Measurements from ENCODE around the gene OR5K3.

The OR5K3 gene

DNA sequence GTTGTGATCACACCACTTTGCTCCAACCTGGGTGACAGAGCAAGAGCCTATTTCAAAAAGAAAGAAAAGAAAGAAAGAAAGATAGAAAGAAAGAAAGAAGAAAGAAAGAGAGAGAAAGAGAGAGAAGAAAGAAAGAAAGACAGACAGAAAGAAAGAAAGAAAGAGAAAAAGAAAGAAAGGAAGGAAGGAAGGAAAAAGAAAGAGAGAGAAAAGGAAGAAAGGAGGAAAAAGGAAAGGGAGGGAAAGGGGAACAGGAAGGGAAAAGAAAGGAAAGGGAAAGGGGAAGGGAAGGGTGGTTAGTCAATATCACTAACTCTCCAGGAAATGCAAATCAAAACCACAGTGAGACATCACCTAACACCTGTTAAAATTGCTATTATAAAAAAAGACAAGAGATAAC lies 18.6 kb upstream of the OR5K3 start:
- TF ChIP-seq CEBPB (IDR thresholded peaks at IDR 0.05) = no peak
- no peak for TF ChIP-seq EGR1 (IDR thresholded peaks at IDR 0.05)
- no peak for TF ChIP-seq YY1 (IDR thresholded peaks at IDR 0.05; ENCODE audit: low read depth)

DNA sequence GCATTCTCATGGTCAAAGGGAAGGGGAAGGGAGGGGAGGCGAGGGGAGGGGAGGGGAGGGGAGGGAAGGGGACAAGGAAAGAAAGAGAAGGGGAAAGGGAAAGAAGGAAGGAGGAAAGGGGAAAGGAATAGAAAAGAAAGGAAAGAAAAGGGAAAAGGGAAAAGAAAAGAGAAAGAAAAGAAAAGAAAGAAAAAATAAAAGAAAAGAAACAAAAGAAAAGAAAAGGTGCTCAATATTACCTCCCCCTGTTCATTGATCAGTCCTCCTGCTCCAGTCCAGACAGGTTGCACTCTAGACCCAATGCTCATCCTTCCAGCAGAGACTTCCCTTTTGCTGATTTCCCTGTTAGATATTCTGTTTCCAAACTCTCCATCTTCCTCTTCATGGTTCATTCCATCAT lies 18.0 kb upstream of the OR5K3 start:
- TF ChIP-seq EGR1 (IDR thresholded peaks at IDR 0.05) (no peak), ZBTB7A (IDR thresholded peaks at IDR 0.05; ENCODE audit: low read depth) (no peak), CEBPB (IDR thresholded peaks at IDR 0.05) (no peak), CREB1 (IDR thresholded peaks at IDR 0.05; ENCODE audit: low read depth) (no peak), TCF12 (IDR thresholded peaks at IDR 0.05; ENCODE audit: low read depth) (no peak), EP300 (IDR thresholded peaks at IDR 0.05; ENCODE audit: borderline replicate concordance) (no peak), RAD21 (IDR thresholded peaks at IDR 0.05; ENCODE audit: low read depth) (no peak), TEAD4 (IDR thresholded peaks at IDR 0.05) (no peak), YY1 (IDR thresholded peaks at IDR 0.05; ENCODE audit: low read depth) (no peak), NFIC (IDR thresholded peaks at IDR 0.05) (no peak), TAF1 (IDR thresholded peaks at IDR 0.05; ENCODE audit: low read depth) (no peak)
- TF ChIP-seq, protein P1, sequence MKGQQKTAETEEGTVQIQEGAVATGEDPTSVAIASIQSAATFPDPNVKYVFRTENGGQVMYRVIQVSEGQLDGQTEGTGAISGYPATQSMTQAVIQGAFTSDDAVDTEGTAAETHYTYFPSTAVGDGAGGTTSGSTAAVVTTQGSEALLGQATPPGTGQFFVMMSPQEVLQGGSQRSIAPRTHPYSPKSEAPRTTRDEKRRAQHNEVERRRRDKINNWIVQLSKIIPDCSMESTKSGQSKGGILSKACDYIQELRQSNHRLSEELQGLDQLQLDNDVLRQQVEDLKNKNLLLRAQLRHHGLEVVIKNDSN (IDR thresholded peaks at IDR 0.05) = no peak
- TF ChIP-seq, protein P2, sequence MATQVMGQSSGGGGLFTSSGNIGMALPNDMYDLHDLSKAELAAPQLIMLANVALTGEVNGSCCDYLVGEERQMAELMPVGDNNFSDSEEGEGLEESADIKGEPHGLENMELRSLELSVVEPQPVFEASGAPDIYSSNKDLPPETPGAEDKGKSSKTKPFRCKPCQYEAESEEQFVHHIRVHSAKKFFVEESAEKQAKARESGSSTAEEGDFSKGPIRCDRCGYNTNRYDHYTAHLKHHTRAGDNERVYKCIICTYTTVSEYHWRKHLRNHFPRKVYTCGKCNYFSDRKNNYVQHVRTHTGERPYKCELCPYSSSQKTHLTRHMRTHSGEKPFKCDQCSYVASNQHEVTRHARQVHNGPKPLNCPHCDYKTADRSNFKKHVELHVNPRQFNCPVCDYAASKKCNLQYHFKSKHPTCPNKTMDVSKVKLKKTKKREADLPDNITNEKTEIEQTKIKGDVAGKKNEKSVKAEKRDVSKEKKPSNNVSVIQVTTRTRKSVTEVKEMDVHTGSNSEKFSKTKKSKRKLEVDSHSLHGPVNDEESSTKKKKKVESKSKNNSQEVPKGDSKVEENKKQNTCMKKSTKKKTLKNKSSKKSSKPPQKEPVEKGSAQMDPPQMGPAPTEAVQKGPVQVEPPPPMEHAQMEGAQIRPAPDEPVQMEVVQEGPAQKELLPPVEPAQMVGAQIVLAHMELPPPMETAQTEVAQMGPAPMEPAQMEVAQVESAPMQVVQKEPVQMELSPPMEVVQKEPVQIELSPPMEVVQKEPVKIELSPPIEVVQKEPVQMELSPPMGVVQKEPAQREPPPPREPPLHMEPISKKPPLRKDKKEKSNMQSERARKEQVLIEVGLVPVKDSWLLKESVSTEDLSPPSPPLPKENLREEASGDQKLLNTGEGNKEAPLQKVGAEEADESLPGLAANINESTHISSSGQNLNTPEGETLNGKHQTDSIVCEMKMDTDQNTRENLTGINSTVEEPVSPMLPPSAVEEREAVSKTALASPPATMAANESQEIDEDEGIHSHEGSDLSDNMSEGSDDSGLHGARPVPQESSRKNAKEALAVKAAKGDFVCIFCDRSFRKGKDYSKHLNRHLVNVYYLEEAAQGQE (IDR thresholded peaks at IDR 0.05; ENCODE audit: low read depth) = no peak
- TF ChIP-seq, protein P3, sequence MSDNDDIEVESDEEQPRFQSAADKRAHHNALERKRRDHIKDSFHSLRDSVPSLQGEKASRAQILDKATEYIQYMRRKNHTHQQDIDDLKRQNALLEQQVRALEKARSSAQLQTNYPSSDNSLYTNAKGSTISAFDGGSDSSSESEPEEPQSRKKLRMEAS (IDR thresholded peaks at IDR 0.05) = no peak

DNA sequence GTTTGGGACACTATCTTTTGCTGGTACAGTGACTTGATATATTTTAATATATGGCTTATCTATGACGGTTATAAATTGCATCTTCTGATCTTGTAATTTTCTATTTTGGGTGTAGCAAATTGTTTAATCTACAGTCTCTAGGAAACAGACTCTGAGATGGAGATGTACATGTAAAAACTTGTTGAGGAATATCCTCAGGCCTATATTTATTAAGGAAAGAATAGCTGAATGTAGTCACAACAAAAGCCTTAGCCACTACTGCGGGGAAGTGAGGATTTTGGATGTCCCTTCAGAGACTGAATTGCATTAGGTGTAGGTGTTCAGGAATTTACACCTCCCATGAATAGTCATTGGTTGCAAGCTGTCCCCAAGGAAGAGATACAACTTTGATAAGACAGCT lies 13.8 kb upstream of the OR5K3 start:
- TF ChIP-seq EGR1 (IDR thresholded peaks at IDR 0.05) = no peak
- no peak for TF ChIP-seq TCF12 (IDR thresholded peaks at IDR 0.05; ENCODE audit: low read depth)
- TF ChIP-seq, protein P3 (IDR thresholded peaks at IDR 0.05) = no peak
- TF ChIP-seq, protein P1 (IDR thresholded peaks at IDR 0.05) = no peak
- TF ChIP-seq, protein P2 (IDR thresholded peaks at IDR 0.05; ENCODE audit: low read depth) = no peak
- no peak for TF ChIP-seq NFIC (IDR thresholded peaks at IDR 0.05)
- TF ChIP-seq ZBTB7A (IDR thresholded peaks at IDR 0.05; ENCODE audit: low read depth) = no peak
- TF ChIP-seq RAD21 (IDR thresholded peaks at IDR 0.05; ENCODE audit: low read depth) = no peak
- no peak for TF ChIP-seq TAF1 (IDR thresholded peaks at IDR 0.05; ENCODE audit: low read depth)
- no peak for TF ChIP-seq CEBPB (IDR thresholded peaks at IDR 0.05)
- TF ChIP-seq FOXM1 (IDR thresholded peaks at IDR 0.05; ENCODE audit: borderline replicate concordance, low read depth) = no peak
- no peak for TF ChIP-seq TEAD4 (IDR thresholded peaks at IDR 0.05)
- no peak for TF ChIP-seq EP300 (IDR thresholded peaks at IDR 0.05; ENCODE audit: borderline replicate concordance)
- no peak for TF ChIP-seq CREB1 (IDR thresholded peaks at IDR 0.05; ENCODE audit: low read depth)
- no peak for TF ChIP-seq YY1 (IDR thresholded peaks at IDR 0.05; ENCODE audit: low read depth)

DNA sequence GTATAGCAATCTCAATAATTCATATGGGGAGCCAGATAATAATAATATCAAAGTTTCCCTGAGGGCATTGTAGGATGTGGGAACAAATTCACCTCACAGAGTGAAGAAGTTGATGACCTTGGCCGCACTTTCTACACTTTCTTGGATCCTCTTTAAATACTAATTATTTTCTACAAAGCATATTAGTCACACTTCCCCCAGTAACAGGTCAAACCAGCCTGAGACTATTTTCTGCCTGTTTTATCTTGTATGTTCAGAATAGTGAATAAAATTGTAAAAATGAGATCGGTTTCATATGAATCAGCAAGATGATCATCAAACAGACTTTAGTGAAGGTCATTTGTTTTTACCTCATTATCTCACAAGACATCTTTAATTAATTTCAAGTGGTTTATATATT lies 2.3 kb upstream of the OR5K3 start:
- no peak for TF ChIP-seq RAD21 (IDR thresholded peaks at IDR 0.05; ENCODE audit: low read depth)
- no peak for TF ChIP-seq NFIC (IDR thresholded peaks at IDR 0.05)
- no peak for TF ChIP-seq ZBTB7A (IDR thresholded peaks at IDR 0.05; ENCODE audit: low read depth)
- no peak for TF ChIP-seq CEBPB (IDR thresholded peaks at IDR 0.05)
- TF ChIP-seq, protein P1 (IDR thresholded peaks at IDR 0.05) = no peak
- TF ChIP-seq, protein P3 (IDR thresholded peaks at IDR 0.05) = no peak
- no peak for TF ChIP-seq CREB1 (IDR thresholded peaks at IDR 0.05; ENCODE audit: low read depth)
- TF ChIP-seq TAF1 (IDR thresholded peaks at IDR 0.05; ENCODE audit: low read depth) = no peak
- TF ChIP-seq YY1 (IDR thresholded peaks at IDR 0.05; ENCODE audit: low read depth) = no peak
- TF ChIP-seq TCF12 (IDR thresholded peaks at IDR 0.05; ENCODE audit: low read depth) = no peak
- TF ChIP-seq FOXM1 (IDR thresholded peaks at IDR 0.05; ENCODE audit: borderline replicate concordance, low read depth) = no peak
- TF ChIP-seq, protein P2 (IDR thresholded peaks at IDR 0.05; ENCODE audit: low read depth) = no peak
- no peak for TF ChIP-seq EGR1 (IDR thresholded peaks at IDR 0.05)
- TF ChIP-seq TEAD4 (IDR thresholded peaks at IDR 0.05) = no peak
- TF ChIP-seq EP300 (IDR thresholded peaks at IDR 0.05; ENCODE audit: borderline replicate concordance) = no peak
